SU-DHL-6 (cell line): Measurements from ENCODE around the gene HSDL1.

Experiments used
- EZH2phosphoT487 ChIP-seq: fragments of 200-600 bp; sonication (generic), shearing (Covaris generic); conservative IDR thresholded peaks from 2 replicates; pipeline ENCODE4 v1.6.1; 2018; ENCODE audit warnings: mild to moderate bottlenecking, antibody characterized with exemption, low read length, moderate library complexity, mixed read lengths
- TF ChIP-seq, protein P1 (sequence below): fragments of 200-600 bp; sonication (generic); IDR thresholded peaks from one replicate; pipeline ENCODE4 v1.5.1; 2017; ENCODE audit warnings: antibody characterized with exemption, mild to moderate bottlenecking, low read length, moderate library complexity; ENCODE audit not compliant: insufficient read depth, poor library complexity, severe bottlenecking

DNA sequence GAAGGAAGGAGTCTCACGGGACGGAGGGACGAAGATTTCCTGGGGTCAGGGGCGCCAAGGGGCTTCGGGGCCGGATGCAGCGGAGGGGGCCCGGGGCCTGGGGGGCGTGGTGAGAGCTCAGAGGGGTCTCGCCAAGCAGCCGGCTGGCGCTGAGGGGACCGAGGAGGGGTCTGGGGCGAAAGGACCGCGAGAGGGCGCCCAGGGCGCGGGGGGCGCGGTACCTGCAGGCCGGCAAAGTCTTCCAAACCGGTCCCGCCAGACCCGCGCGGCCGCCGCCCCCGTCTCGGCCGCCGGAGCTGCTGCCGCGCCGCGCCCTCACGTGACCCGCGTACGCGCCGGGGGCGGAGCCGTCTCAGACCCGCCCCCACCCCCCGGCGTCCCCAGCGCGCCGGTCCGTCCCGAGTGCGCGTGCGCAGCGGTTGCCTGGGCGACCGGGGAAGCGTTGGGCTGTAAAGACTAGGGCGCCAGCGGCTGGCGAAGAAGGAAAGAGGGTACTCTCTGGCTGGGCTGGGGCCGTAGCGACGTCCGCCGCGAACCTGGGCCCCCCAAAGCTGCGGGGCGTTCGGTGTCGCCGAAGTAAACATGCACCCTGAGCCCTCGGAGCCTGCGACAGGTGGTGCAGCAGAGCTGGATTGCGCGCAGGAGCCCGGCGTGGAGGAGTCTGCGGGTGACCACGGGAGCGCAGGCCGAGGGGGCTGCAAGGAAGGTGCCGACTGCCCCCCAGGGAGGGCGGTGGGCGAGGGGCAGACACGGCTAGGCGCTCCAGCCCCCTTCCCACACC is at the start of gene HSDL1, which contains the start of gene DNAAF1:
- TF ChIP-seq, protein P1, sequence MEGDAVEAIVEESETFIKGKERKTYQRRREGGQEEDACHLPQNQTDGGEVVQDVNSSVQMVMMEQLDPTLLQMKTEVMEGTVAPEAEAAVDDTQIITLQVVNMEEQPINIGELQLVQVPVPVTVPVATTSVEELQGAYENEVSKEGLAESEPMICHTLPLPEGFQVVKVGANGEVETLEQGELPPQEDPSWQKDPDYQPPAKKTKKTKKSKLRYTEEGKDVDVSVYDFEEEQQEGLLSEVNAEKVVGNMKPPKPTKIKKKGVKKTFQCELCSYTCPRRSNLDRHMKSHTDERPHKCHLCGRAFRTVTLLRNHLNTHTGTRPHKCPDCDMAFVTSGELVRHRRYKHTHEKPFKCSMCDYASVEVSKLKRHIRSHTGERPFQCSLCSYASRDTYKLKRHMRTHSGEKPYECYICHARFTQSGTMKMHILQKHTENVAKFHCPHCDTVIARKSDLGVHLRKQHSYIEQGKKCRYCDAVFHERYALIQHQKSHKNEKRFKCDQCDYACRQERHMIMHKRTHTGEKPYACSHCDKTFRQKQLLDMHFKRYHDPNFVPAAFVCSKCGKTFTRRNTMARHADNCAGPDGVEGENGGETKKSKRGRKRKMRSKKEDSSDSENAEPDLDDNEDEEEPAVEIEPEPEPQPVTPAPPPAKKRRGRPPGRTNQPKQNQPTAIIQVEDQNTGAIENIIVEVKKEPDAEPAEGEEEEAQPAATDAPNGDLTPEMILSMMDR = peak; percentile 30
- no peak for TF ChIP-seq EZH2phosphoT487
